PFSK-1 (cell line): ENCODE results near the gene TMEM181.

Source experiments
- FOXP2 ChIP-seq: optimal IDR thresholded peaks from 2 replicates; pipeline ENCODE3; 2011; ENCODE audit warnings: borderline replicate concordance, control low read depth, inconsistent platforms; ENCODE audit not compliant: insufficient read depth; ENCODE audit errors: extremely low read length, extremely low read depth
- POLR2AphosphoS5 ChIP-seq: IDR thresholded peaks from 2 replicates; pipeline ENCODE4 v1.6.1; 2012; ENCODE audit warnings: low read depth, mild to moderate bottlenecking, control low read depth, low read length, moderate library complexity
- SIN3A ChIP-seq: IDR thresholded peaks from 2 replicates; pipeline ENCODE4 v1.6.1; 2012; ENCODE audit warnings: mild to moderate bottlenecking, low read length, moderate library complexity, borderline replicate concordance; ENCODE audit not compliant: insufficient read depth
- TAF1 ChIP-seq: IDR thresholded peaks from 2 replicates; pipeline ENCODE4 v1.6.1; 2012; ENCODE audit warnings: low read length, control low read depth, borderline replicate concordance; ENCODE audit not compliant: insufficient read depth
- TF ChIP-seq, protein P1 (sequence below), 2 experiments: IDR thresholded peaks; 2 replicates each; pipeline versions ENCODE4 v1.6.1 to v1.8.0; 2011 to 2012; ENCODE audit warnings: low read depth in 2 of 2, low read length in 2 of 2, control low read depth in 1 of 2, inconsistent platforms in 1 of 2, mild to moderate bottlenecking in 1 of 2, moderate library complexity in 1 of 2; ENCODE audit not compliant: insufficient read depth in 1 of 2

The TMEM181 gene

DNA sequence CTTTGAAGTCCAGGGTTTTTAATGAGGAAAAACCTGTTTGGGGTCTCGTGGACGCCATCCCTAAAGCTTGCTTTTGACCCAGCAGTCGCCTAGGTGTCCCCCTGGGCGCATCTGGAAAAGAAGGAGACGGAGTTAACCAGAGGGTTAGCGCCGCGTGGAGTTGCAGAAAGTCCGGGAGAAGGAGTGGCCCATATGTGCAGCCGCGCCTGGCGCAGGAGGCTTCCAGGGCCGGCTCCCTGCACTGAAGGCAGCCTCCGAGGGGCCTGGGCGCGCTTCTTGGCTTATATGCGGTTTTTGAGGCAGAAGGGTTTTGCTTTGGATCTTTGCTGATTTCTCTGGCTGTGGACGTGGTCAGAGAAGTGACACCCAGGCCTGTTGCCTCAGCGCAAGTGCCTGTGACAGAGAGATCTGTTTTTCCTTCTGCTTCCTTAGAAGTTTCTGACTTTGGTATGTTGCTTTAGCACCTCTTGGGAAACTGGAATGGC, 987 bp downstream of the TMEM181 start:
- TF ChIP-seq, protein P1, sequence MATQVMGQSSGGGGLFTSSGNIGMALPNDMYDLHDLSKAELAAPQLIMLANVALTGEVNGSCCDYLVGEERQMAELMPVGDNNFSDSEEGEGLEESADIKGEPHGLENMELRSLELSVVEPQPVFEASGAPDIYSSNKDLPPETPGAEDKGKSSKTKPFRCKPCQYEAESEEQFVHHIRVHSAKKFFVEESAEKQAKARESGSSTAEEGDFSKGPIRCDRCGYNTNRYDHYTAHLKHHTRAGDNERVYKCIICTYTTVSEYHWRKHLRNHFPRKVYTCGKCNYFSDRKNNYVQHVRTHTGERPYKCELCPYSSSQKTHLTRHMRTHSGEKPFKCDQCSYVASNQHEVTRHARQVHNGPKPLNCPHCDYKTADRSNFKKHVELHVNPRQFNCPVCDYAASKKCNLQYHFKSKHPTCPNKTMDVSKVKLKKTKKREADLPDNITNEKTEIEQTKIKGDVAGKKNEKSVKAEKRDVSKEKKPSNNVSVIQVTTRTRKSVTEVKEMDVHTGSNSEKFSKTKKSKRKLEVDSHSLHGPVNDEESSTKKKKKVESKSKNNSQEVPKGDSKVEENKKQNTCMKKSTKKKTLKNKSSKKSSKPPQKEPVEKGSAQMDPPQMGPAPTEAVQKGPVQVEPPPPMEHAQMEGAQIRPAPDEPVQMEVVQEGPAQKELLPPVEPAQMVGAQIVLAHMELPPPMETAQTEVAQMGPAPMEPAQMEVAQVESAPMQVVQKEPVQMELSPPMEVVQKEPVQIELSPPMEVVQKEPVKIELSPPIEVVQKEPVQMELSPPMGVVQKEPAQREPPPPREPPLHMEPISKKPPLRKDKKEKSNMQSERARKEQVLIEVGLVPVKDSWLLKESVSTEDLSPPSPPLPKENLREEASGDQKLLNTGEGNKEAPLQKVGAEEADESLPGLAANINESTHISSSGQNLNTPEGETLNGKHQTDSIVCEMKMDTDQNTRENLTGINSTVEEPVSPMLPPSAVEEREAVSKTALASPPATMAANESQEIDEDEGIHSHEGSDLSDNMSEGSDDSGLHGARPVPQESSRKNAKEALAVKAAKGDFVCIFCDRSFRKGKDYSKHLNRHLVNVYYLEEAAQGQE (IDR thresholded peaks at IDR 0.05; ENCODE audit: insufficient read depth in 1 of 2, low read depth in 2 of 2, low read length in 2 of 2) = no peak
- no peak for TF ChIP-seq FOXP2
- TF ChIP-seq POLR2AphosphoS5 = no peak
- TF ChIP-seq TAF1 = no peak
- TF ChIP-seq SIN3A = no peak

DNA sequence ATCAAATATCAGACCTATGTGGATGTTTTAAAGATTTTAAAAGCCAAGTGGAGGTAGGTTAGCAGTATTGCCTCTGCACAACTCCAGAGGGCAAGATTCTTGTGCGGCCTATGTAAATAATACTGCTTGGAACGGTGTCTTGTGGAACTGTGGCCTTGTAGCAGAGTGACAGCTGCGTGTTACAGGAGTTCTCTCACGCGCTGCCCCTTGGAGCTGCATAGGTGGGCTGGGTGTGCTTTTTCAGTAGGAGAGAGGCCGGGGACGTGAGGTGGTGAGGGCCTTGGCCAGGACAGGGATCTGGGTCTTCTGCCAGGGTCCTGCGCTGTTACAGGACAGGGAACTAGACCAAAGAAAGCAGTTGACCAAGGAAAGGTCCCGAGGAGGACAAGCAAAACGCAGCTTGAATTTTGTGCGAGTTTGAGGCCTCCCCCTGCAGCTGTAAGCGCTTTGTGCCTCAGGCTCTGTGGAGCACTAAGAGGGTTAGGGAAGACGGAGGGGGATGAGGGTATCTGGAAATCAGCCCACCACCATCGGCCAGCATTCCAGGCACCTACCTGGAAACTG, 1.5 kb downstream of the TMEM181 start:
- no peak for TF ChIP-seq TAF1
- no peak for TF ChIP-seq POLR2AphosphoS5
- no peak for TF ChIP-seq FOXP2
- TF ChIP-seq SIN3A = no peak
- TF ChIP-seq, protein P1 (IDR thresholded peaks at IDR 0.05; ENCODE audit: insufficient read depth in 1 of 2, low read depth in 2 of 2, low read length in 2 of 2) = no peak

DNA sequence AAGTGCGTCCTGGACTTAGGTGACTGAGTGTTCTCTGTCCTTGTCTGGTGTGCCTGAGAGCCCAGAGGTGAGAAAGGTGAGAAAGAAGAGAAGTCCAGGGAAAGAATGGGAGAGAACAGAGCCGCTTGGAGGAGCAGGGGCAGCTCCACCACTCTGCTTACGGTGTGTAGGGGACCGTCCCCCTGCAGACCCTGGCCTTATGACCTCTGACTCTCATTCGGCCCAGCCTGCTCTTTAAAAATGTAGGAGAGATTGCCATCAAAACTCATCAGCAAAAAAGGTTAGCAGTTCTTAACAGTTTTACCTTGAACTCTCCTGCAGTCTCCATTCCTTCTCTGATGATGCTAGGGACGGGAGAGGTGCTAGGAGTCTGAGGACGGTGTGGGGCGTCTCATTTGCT, 2.0 kb downstream of the TMEM181 start:
- TF ChIP-seq, protein P1 (IDR thresholded peaks at IDR 0.05; ENCODE audit: insufficient read depth in 1 of 2, low read depth in 2 of 2, low read length in 2 of 2) = no peak
- TF ChIP-seq TAF1 = no peak

DNA sequence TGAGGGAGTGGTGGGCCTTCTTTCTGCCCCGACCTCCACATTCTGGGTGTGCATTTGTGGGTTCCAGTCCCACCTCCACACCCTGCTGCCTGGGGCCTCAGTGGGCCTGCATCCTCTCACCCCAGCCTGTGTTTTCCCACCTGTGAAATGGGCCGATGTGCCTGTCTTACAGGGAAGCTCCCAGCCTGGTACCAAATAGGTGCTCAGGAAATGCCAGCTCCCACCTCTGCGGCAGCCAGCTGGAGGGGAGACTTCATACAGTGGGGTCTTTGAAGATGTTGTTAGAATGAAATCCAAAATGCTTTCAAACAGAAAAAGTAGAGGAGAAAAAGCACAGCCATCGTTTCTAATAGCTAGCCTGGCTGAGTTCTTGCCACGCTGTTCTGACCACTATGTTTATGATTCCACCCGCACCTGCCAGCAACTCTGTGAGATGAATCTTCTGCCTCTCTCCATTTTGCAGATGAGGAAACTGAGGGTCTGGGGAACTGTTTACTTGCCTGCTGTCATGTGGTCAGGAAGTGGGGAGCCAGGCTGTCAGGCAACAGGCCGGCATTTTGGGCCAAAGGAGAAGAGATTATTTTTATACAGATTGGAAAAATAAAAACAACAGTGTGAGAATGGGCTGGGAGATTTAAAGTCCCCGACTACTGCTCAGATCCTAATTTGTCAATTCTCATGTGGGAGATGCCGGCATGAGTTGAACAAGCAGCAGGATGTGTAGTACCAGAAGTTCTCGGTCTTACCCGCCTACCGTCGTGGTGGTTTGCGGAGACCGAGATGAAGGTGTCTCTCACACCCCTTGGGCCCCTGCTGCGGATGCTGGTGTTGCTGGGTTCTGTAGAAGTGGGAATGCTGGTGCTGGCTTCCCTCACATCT, 4.6 kb downstream of the TMEM181 start:
- TF ChIP-seq FOXP2 (no peak), SIN3A (no peak), TAF1 (no peak), POLR2AphosphoS5 (no peak)
- TF ChIP-seq, protein P1 (IDR thresholded peaks at IDR 0.05; ENCODE audit: insufficient read depth in 1 of 2, low read depth in 2 of 2, low read length in 2 of 2) = no peak

DNA sequence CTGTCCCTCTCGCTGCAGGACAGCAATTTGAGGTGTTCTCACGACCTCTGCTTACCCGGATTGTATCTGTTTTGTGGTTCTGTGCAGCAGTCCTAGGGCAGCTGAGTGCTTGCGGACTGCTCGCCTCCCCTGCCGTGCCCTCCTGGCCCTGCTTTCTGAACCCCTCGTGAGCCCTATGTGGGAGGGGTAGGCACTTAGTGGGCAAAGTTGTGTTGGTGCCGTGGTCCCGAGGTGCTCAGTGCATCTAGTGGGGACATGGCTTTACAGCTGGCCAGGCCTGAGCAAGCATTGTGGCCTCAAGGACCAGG, 5.2 kb downstream of the TMEM181 start:
- TF ChIP-seq POLR2AphosphoS5 (no peak), FOXP2 (no peak)
- TF ChIP-seq, protein P1 (IDR thresholded peaks at IDR 0.05; ENCODE audit: insufficient read depth in 1 of 2, low read depth in 2 of 2, low read length in 2 of 2) = no peak
